Fibroblast of pulmonary artery (primary cell): ENCODE measurements around the gene APH1B.

Experiments
- DNase-seq: peaks from one replicate; pipeline ENCODE4 v3.0.0-alpha.2; 2010; ENCODE audit warnings: low read depth
- H3K4me3 ChIP-seq: replicated peaks from 2 replicates; pipeline ENCODE4 v1.5.1; 2011; ENCODE audit warnings: low read depth, mild to moderate bottlenecking, control low read depth, low read length, moderate library complexity
- CTCF ChIP-seq: IDR thresholded peaks from 2 replicates; pipeline ENCODE4 v1.5.1; 2011; ENCODE audit warnings: mild to moderate bottlenecking, control low read depth, low read length, inconsistent platforms; ENCODE audit errors: missing control alignments

APH1B gene

DNA sequence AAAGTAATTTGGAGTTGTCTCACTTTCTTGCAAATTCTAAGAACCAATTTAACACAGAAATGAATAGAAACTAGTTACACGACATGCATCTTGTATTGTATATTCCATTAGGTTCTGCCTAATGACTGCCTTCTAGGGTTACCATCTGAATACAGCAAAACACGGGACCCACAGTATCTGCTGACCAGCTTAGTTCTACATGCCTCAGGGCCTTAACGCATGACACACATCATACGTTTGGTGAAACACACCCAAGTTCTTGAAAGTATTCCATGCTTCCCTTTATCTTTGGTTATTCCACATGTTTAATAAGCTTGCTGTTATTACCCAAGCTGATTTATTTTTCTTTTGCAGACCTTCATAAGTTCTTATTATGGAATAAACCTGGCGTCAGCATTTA, 27.9 kb downstream of the APH1B start:
- no peak overlapping the region for H3K4me3 ChIP-seq
- no peak for DNase-seq
- no peak for TF ChIP-seq CTCF

DNA sequence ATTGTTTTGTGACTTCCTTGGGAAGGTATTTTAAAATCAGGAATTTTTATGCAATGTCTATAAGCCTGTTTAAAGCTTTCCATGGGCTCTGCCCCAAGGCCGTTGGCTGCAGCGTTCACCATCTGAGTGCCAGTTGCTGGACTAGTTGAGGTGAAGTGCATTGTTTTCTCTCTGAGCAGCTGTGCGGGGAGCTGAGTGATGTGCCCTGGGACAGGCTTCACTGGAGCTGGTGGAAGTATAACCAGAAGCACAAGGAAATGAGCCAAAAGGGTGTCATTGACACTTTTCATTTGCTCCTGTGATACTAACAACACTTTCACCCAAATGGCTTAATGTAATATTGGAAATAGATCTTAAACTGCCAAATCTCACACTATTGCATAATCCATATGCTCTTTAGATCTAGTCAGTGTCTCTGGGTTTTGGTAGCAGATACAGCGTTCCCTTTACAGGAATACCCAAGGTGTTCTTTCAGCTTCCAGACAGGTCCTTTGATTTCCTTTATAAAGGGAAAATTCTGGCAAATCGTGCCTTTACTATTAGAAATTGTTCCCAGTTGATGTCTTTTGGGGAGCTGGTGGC, 29.2 kb downstream of the APH1B start:
- no peak overlapping the region for H3K4me3 ChIP-seq
- DNase-seq, result no peak
- TF ChIP-seq CTCF, result no peak

DNA sequence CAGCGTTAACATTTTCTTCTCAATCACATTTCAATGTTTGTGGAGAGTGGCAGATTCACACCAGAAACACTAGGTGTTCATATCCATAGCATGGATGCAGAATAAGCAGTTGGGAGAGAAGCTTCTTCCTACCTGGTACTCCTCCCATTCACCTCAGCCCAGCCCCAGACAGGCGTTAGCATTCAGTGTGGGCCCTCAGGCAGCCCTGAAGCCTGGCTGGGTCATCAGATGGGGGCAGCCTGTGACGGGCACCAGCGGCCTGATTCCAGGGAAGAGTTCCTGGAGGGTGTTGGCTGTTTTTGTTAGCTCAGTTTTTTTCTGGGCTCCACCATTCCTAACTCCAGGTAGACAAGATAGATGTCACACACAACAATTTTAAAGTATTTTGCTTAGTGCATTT, 31.1 kb downstream of the APH1B start:
- H3K4me3 ChIP-seq, result no peak overlapping the region
- no peak for TF ChIP-seq CTCF
- no peak for DNase-seq

- no peak for TF ChIP-seq CTCF
- H3K4me3 ChIP-seq, result no peak overlapping the region
- peak; percentile 51 for DNase-seq
These were observed 31.5 kb downstream of the APH1B start for GRCh38 chr15:63308947-63309346.

- TF ChIP-seq CTCF, result no peak
These were observed 33.2 kb downstream of the APH1B start for GRCh38 chr15:63310646-63311045.

GRCh38 chr15:63312286-63312685, 34.9 kb downstream of the APH1B start:
- no peak for DNase-seq
- no peak overlapping the region for H3K4me3 ChIP-seq
- no peak for TF ChIP-seq CTCF

More at GRCh38 chr15:63310646-63311045, 33.2 kb downstream of the APH1B start:
- no peak overlapping the region for H3K4me3 ChIP-seq
- peak; percentile 58 for DNase-seq

GRCh38 chr15:63313825-63314224, 36.4 kb downstream of the APH1B start:
- H3K4me3 ChIP-seq, result no peak overlapping the region
- no peak for DNase-seq
- no peak for TF ChIP-seq CTCF
